ENCODE data around the gene REPS1. TPM values are rescaled to one million over a fixed set of nuclear protein-coding genes. Genes with fewer than 3 reads are reported as not detected.

REPS1 gene
- total and polyA plus RNA-seq, 4 donors = 13.5 to 68.2 (median 25.9) TPM

- TF ChIP-seq, protein P1, sequence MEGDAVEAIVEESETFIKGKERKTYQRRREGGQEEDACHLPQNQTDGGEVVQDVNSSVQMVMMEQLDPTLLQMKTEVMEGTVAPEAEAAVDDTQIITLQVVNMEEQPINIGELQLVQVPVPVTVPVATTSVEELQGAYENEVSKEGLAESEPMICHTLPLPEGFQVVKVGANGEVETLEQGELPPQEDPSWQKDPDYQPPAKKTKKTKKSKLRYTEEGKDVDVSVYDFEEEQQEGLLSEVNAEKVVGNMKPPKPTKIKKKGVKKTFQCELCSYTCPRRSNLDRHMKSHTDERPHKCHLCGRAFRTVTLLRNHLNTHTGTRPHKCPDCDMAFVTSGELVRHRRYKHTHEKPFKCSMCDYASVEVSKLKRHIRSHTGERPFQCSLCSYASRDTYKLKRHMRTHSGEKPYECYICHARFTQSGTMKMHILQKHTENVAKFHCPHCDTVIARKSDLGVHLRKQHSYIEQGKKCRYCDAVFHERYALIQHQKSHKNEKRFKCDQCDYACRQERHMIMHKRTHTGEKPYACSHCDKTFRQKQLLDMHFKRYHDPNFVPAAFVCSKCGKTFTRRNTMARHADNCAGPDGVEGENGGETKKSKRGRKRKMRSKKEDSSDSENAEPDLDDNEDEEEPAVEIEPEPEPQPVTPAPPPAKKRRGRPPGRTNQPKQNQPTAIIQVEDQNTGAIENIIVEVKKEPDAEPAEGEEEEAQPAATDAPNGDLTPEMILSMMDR (IDR thresholded peaks at IDR 0.05; ENCODE audit: control extremely low read depth, extremely low read depth) = no peak
- DNase-seq (peak in 2 of 3 donors; percentile 59 to 68), ATAC-seq (ENCODE audit: insufficient read depth, low FRiP score) (no peak)
- WGBS, 2 donors = 83 to 86% methylated on average over 1 of the region's 1 CpG
- H3K9me3 ChIP-seq (ENCODE audit: control insufficient read depth in 4 of 4, insufficient read depth in 3 of 4, low read length in 3 of 4) = no peaks in the 10 kb centered on the region
- H3K27ac ChIP-seq (ENCODE audit: low read depth in 1 of 2, low read length in 1 of 2) = no peak overlapping the region
- H3K4me1 ChIP-seq (ENCODE audit: control insufficient read depth in 5 of 5, insufficient read depth in 5 of 5, low read length in 5 of 5) = peaks cover 0 to 13% (median 3%) of the 10 kb centered on the region in 5 donors
- H3K27me3 ChIP-seq (ENCODE audit: control insufficient read depth in 3 of 3, insufficient read depth in 3 of 3, low read length in 2 of 3) = no peaks in the 10 kb centered on the region
- H3K36me3 ChIP-seq (ENCODE audit: control insufficient read depth in 4 of 4, insufficient read depth in 4 of 4, low read length in 4 of 4) = peaks cover 0 to 6% (median 2%) of the 10 kb centered on the region in 4 donors
- no peak overlapping the region for H3K4me3 ChIP-seq
- H3K9ac ChIP-seq (ENCODE audit: insufficient read depth in 1 of 2, low read length in 2 of 2) = no peak overlapping the region
Measured at GRCh38 chr6:138948546-138949179, 39.4 kb downstream of the REPS1 start.

DNA sequence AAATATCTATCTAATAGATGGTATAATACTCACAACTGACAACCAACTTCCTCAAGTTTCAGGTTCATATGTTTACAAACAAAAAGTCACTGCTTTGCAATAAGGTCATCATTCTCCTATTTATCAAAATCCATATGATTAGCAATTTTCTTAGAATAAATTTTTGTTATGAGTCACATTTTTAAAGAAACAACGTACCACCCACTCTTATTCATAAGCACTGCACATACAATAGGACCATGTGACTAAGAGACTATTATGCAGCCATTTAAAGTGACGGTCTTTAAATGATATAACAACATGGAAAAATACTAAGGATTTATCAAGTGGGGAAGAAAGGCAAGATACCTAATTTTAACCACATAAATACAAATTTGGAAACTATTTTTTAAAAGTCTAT, 40.0 kb downstream of the REPS1 start:
- Histone ChIP-seq H3K36me3 (ENCODE audit: control insufficient read depth in 4 of 4, insufficient read depth in 4 of 4, low read length in 4 of 4) (peaks cover 0 to 6% (median 4%) of the 10 kb centered on the region in 4 donors), H3K9me3 (ENCODE audit: control insufficient read depth in 4 of 4, insufficient read depth in 3 of 4, low read length in 3 of 4) (no peaks in the 10 kb centered on the region), H3K27me3 (ENCODE audit: control insufficient read depth in 3 of 3, insufficient read depth in 3 of 3, low read length in 2 of 3) (no peaks in the 10 kb centered on the region), H3K4me1 (ENCODE audit: control insufficient read depth in 5 of 5, insufficient read depth in 5 of 5, low read length in 5 of 5) (peaks cover 0 to 10% (median 3%) of the 10 kb centered on the region in 5 donors), H3K4me3 (no peak overlapping the region), H3K27ac (ENCODE audit: low read depth in 1 of 2, low read length in 1 of 2) (no peak overlapping the region), H3K9ac (ENCODE audit: insufficient read depth in 1 of 2, low read length in 2 of 2) (no peak overlapping the region)
- 82 to 93% methylated on average over 2 of the region's 2 CpGs for WGBS, 2 donors
- TF ChIP-seq, protein P1 (IDR thresholded peaks at IDR 0.05; ENCODE audit: control extremely low read depth, extremely low read depth) = no peak
- peak in 1 of 3 donors; percentile 4 for DNase-seq
- ATAC-seq (ENCODE audit: insufficient read depth, low FRiP score) = no peak

GRCh38 chr6:138945354-138945753, 42.7 kb downstream of the REPS1 start:
- Histone ChIP-seq H3K27ac (ENCODE audit: low read depth in 1 of 2, low read length in 1 of 2) (no peak overlapping the region), H3K4me1 (ENCODE audit: control insufficient read depth in 5 of 5, insufficient read depth in 5 of 5, low read length in 5 of 5) (peaks cover 0 to 5% (median 3%) of the 10 kb centered on the region in 5 donors), H3K9me3 (ENCODE audit: control insufficient read depth in 4 of 4, insufficient read depth in 3 of 4, low read length in 3 of 4) (no peaks in the 10 kb centered on the region), H3K4me3 (no peak overlapping the region), H3K36me3 (ENCODE audit: control insufficient read depth in 4 of 4, insufficient read depth in 4 of 4, low read length in 4 of 4) (peaks cover 5 to 9% (median 6%) of the 10 kb centered on the region in 4 donors), H3K27me3 (ENCODE audit: control insufficient read depth in 3 of 3, insufficient read depth in 3 of 3, low read length in 2 of 3) (no peaks in the 10 kb centered on the region), H3K9ac (ENCODE audit: insufficient read depth in 1 of 2, low read length in 2 of 2) (no peak overlapping the region)
- WGBS, 2 donors = 94 to 95% methylated on average over 5 of the region's 5 CpGs
- ATAC-seq (ENCODE audit: insufficient read depth, low FRiP score) (no peak), DNase-seq (no peak)
- TF ChIP-seq, protein P1 (IDR thresholded peaks at IDR 0.05; ENCODE audit: control extremely low read depth, extremely low read depth) = no peak
